OCI-LY3 (cell line): ENCODE data around the gene ADRB2.

Source experiments
- EZH2phosphoT487 ChIP-seq: fragments of 200-600 bp; shearing (Covaris generic); IDR thresholded peaks from 2 replicates; pipeline ENCODE4 v1.6.1; 2018; ENCODE audit warnings: antibody characterized with exemption, mixed run types, low read depth
- TF ChIP-seq, protein P1 (sequence below): fragments of 200-600, 300-600 bp; sonication (generic); IDR thresholded peaks from 2 replicates; pipeline ENCODE4 v1.5.1; 2014; ENCODE audit warnings: antibody characterized with exemption, low read length, low read depth

DNA sequence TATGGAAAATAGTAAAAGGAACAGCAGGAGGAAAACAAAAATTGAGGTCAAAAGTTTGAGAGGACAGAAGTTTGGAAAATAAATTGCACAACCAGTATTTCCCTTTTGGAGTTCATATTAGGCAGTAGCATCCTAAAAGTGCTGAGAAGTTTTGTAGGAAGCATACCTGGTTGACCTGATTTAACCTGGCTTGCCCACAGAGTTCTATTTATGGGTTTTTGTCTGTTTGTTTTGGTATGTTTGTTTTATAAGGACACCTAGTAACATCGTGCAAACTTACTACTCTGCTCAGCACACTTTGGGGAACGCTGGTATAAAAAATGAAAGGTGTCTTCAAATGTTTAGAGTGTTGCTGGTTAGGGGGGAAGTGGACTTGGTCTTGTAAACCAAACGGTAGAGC is 15.1 kb downstream of the ADRB2 start:
- TF ChIP-seq, protein P1, sequence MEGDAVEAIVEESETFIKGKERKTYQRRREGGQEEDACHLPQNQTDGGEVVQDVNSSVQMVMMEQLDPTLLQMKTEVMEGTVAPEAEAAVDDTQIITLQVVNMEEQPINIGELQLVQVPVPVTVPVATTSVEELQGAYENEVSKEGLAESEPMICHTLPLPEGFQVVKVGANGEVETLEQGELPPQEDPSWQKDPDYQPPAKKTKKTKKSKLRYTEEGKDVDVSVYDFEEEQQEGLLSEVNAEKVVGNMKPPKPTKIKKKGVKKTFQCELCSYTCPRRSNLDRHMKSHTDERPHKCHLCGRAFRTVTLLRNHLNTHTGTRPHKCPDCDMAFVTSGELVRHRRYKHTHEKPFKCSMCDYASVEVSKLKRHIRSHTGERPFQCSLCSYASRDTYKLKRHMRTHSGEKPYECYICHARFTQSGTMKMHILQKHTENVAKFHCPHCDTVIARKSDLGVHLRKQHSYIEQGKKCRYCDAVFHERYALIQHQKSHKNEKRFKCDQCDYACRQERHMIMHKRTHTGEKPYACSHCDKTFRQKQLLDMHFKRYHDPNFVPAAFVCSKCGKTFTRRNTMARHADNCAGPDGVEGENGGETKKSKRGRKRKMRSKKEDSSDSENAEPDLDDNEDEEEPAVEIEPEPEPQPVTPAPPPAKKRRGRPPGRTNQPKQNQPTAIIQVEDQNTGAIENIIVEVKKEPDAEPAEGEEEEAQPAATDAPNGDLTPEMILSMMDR = no peak
- no peak for TF ChIP-seq EZH2phosphoT487
